Neural cell (in vitro differentiated cells): ENCODE results near the gene ITK. TPM values are rescaled to one million over a fixed set of nuclear protein-coding genes. Genes with fewer than 3 reads are reported as not detected.

Source experiments
- H2AFZ ChIP-seq: fragments of 200-600, 300-800 bp; sonication (generic), shearing (Covaris generic); 2 replicates; pipeline ENCODE4 v1.6.0; 2014; ENCODE audit warnings: low read depth, mild to moderate bottlenecking, antibody characterized with exemption, low read length, moderate library complexity
- H3F3A ChIP-seq: fragments of 200-600 bp; shearing (Covaris generic); 2 replicates; pipeline ENCODE4 v1.6.1; 2016; ENCODE audit warnings: mild to moderate bottlenecking, moderate library complexity, mixed read lengths, antibody characterized with exemption, low read length; ENCODE audit not compliant: insufficient read depth, poor library complexity, severe bottlenecking
- H3K27ac ChIP-seq: fragments of 200-600, 300-800 bp; sonication (generic), shearing (Covaris generic); 2 replicates; pipeline ENCODE4 v1.5.1; 2014; ENCODE audit warnings: mild to moderate bottlenecking, low read length, moderate library complexity
- H3K27me3 ChIP-seq: fragments of 300-800, 200-600 bp; sonication (generic), shearing (Covaris generic); 2 replicates; pipeline ENCODE4 v1.6.0; 2014; ENCODE audit warnings: mild to moderate bottlenecking, low read depth, low read length, moderate library complexity; ENCODE audit not compliant: insufficient read depth
- H3K36me3 ChIP-seq: fragments of 300-800, 200-600 bp; sonication (generic), shearing (Covaris generic); 2 replicates; pipeline ENCODE4 v1.5.1; 2014; ENCODE audit warnings: mild to moderate bottlenecking, antibody characterized with exemption, low read length, moderate library complexity; ENCODE audit not compliant: insufficient read depth
- H3K4me2 ChIP-seq: fragments of 300-800, 200-600 bp; sonication (generic), shearing (Covaris generic); 2 replicates; pipeline ENCODE4 v1.6.0; 2014; ENCODE audit warnings: mild to moderate bottlenecking, low read length
- H3K4me3 ChIP-seq: fragments of 300-800, 200-600 bp; sonication (generic), shearing (Covaris generic); 2 replicates; pipeline ENCODE4 v1.5.1; 2014; ENCODE audit warnings: mild to moderate bottlenecking, low read length, moderate library complexity
- H3K79me2 ChIP-seq: fragments of 200-600 bp; shearing (Covaris generic); replicated peaks from 2 replicates; pipeline ENCODE4 v1.6.0; 2014; ENCODE audit warnings: mild to moderate bottlenecking, low read length, moderate library complexity; ENCODE audit not compliant: insufficient read depth
- H3K9ac ChIP-seq: fragments of 300-800, 200-600 bp; sonication (generic), shearing (Covaris generic); 2 replicates; pipeline ENCODE4 v1.6.1; 2016; ENCODE audit warnings: mild to moderate bottlenecking, low read length, mixed read lengths
- H3K9me2 ChIP-seq: fragments of 200-600 bp; shearing (Covaris generic); 2 replicates; pipeline ENCODE4 v1.6.1; 2016; ENCODE audit warnings: mild to moderate bottlenecking, low read length, mixed read lengths; ENCODE audit not compliant: insufficient read depth
- H3K9me3 ChIP-seq: fragments of 200-600, 300-800 bp; sonication (generic), shearing (Covaris generic); 2 replicates; pipeline ENCODE4 v1.6.1; 2016; ENCODE audit warnings: mild to moderate bottlenecking, mixed run types, low read length, moderate library complexity, mixed read lengths
- H4K20me1 ChIP-seq: fragments of 200-600 bp; shearing (Covaris generic); 2 replicates; pipeline ENCODE4 v1.6.1; 2016; ENCODE audit warnings: mild to moderate bottlenecking, mixed run types; ENCODE audit not compliant: insufficient read depth
- EP300 ChIP-seq: fragments of 450-650 bp; conservative IDR thresholded peaks from 2 replicates; pipeline ENCODE4 v1.6.1; 2014; ENCODE audit warnings: antibody characterized with exemption, mild to moderate bottlenecking, moderate library complexity; ENCODE audit not compliant: poor library complexity, severe bottlenecking
- EZH2 ChIP-seq: fragments of 200-600, 300-800 bp; shearing (Covaris generic), sonication (generic); IDR thresholded peaks from 2 replicates; pipeline ENCODE4 v1.6.1; 2014; ENCODE audit warnings: antibody characterized with exemption, low read length, borderline replicate concordance, mild to moderate bottlenecking; ENCODE audit not compliant: insufficient read depth, poor library complexity, severe bottlenecking
- MXI1 ChIP-seq: fragments of 450-650 bp; conservative IDR thresholded peaks from 2 replicates; pipeline ENCODE4 v1.6.1; 2014; ENCODE audit warnings: antibody characterized with exemption, mild to moderate bottlenecking; ENCODE audit not compliant: poor library complexity, severe bottlenecking
- POLR2AphosphoS5 ChIP-seq: IDR thresholded peaks from 2 replicates; pipeline ENCODE4 v1.6.1; 2012
- RAD21 ChIP-seq: fragments of 450-650 bp; conservative IDR thresholded peaks from 2 replicates; pipeline ENCODE4 v1.6.1; 2014; ENCODE audit warnings: antibody characterized with exemption, mild to moderate bottlenecking, moderate library complexity
- SMC3 ChIP-seq: fragments of 450-650 bp; conservative IDR thresholded peaks from 2 replicates; pipeline ENCODE4 v1.6.1; 2014; ENCODE audit warnings: antibody characterized with exemption, mild to moderate bottlenecking, moderate library complexity; ENCODE audit not compliant: poor library complexity
- TAF1 ChIP-seq: IDR thresholded peaks from 2 replicates; pipeline ENCODE4 v1.6.1; 2012; ENCODE audit warnings: low read depth
- polyA plus RNA-seq: library from polyadenylated mRNA; depleted of rRNA; stranded (reverse); fragments of >200 nt; gene quantifications from 2 replicates; pipeline ENCODE4 v1.2.3, GENCODE V29; 2014
- TF ChIP-seq, protein P1 (sequence below): fragments of 450-650 bp; IDR thresholded peaks from 2 replicates; pipeline ENCODE4 v1.5.1; 2014; ENCODE audit warnings: antibody characterized with exemption, mild to moderate bottlenecking, moderate library complexity; ENCODE audit not compliant: poor library complexity, severe bottlenecking
- TF ChIP-seq, protein P2 (sequence below): IDR thresholded peaks from 2 replicates; pipeline ENCODE4 v1.6.1; 2012; ENCODE audit warnings: borderline replicate concordance

Gene ITK
- polyA plus RNA-seq, 1 donor from 2014 or later, result not detected

DNA sequence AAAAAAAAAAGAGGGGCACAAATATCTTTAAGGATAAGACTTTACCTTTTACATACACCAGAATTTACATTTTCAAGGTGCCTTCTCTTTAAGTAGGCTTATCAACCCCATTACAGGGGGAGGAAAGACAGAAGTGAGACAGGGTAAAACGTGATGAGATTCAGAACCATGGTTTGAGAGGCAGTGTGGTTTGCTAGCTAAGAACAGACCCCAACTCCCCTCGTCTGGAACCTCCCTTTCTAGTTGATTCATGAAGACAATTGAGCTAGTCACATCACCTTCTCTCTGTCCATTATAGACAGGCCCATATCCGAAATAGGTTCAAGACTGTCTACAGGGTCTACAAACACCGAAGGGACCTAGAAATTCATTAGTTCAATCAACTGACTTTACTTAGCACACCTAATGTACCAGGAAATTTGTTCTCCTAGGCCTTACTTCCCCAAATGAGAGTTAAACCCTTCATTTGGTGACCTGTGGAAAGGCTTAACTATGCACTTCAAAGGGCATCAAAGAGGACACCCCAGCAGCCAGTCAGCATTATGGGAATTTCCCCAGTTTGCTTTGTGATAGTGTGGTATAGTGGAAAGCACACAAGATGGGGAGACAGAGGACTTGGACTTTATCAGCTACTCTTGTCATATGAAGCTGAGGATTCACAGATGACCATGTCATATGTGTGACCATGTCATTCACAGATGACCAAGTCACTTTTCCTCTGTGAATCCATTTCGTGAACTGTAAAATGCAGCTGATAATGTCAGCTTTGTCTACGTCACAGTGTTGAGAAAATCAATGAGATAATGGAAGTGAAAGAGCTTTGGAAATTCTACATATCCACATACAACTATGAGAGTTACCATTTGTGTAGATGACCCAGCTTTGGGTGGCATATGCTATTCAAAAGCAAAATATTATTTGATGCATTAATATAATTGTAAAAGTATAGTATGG lies 45.1 kb downstream of the ITK start:
- no peaks in the 10 kb centered on the region for H3K9me2 ChIP-seq
- no peaks in the 10 kb centered on the region for H3K79me2 ChIP-seq
- H3K27me3 ChIP-seq, result no peaks in the 10 kb centered on the region
- no peak overlapping the region for H3K9ac ChIP-seq
- H3F3A ChIP-seq, result no peaks in the 10 kb centered on the region
- no peak overlapping the region for H2AFZ ChIP-seq
- H4K20me1 ChIP-seq, result no peaks in the 10 kb centered on the region
- no peak for TF ChIP-seq SMC3
- no peak for TF ChIP-seq TAF1
- TF ChIP-seq EZH2, result no peak
- TF ChIP-seq RAD21, result no peak
- TF ChIP-seq, protein P1, sequence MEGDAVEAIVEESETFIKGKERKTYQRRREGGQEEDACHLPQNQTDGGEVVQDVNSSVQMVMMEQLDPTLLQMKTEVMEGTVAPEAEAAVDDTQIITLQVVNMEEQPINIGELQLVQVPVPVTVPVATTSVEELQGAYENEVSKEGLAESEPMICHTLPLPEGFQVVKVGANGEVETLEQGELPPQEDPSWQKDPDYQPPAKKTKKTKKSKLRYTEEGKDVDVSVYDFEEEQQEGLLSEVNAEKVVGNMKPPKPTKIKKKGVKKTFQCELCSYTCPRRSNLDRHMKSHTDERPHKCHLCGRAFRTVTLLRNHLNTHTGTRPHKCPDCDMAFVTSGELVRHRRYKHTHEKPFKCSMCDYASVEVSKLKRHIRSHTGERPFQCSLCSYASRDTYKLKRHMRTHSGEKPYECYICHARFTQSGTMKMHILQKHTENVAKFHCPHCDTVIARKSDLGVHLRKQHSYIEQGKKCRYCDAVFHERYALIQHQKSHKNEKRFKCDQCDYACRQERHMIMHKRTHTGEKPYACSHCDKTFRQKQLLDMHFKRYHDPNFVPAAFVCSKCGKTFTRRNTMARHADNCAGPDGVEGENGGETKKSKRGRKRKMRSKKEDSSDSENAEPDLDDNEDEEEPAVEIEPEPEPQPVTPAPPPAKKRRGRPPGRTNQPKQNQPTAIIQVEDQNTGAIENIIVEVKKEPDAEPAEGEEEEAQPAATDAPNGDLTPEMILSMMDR, result no peak
- no peak for TF ChIP-seq POLR2AphosphoS5
- no peak for TF ChIP-seq MXI1
- no peak for TF ChIP-seq EP300
- TF ChIP-seq, protein P2, sequence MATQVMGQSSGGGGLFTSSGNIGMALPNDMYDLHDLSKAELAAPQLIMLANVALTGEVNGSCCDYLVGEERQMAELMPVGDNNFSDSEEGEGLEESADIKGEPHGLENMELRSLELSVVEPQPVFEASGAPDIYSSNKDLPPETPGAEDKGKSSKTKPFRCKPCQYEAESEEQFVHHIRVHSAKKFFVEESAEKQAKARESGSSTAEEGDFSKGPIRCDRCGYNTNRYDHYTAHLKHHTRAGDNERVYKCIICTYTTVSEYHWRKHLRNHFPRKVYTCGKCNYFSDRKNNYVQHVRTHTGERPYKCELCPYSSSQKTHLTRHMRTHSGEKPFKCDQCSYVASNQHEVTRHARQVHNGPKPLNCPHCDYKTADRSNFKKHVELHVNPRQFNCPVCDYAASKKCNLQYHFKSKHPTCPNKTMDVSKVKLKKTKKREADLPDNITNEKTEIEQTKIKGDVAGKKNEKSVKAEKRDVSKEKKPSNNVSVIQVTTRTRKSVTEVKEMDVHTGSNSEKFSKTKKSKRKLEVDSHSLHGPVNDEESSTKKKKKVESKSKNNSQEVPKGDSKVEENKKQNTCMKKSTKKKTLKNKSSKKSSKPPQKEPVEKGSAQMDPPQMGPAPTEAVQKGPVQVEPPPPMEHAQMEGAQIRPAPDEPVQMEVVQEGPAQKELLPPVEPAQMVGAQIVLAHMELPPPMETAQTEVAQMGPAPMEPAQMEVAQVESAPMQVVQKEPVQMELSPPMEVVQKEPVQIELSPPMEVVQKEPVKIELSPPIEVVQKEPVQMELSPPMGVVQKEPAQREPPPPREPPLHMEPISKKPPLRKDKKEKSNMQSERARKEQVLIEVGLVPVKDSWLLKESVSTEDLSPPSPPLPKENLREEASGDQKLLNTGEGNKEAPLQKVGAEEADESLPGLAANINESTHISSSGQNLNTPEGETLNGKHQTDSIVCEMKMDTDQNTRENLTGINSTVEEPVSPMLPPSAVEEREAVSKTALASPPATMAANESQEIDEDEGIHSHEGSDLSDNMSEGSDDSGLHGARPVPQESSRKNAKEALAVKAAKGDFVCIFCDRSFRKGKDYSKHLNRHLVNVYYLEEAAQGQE, result no peak
- H3K36me3 ChIP-seq, result no peaks in the 10 kb centered on the region
- H3K4me2 ChIP-seq, result no peak overlapping the region
- H3K9me3 ChIP-seq, result no peaks in the 10 kb centered on the region
- no peak overlapping the region for H3K4me3 ChIP-seq
- H3K27ac ChIP-seq, result no peak overlapping the region

DNA sequence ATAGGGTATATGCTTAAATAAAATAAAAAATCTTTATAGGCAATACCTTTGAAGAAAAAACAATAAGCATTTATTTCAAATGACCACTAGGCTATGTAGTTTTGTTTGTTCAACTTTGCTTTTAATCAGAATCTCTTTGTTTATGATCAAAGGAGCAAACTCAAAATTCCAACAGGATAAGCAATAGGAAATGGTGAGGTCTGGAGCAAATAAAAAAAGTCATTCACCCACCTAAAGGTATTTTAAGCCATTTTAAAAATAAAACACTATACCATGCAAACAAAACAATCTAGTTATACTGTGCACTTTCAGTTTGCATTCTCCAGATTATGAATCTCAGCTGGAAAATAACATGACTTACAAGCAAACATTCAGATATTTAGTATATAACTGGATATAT lies 50.0 kb downstream of the ITK start:
- no peaks in the 10 kb centered on the region for H3K27me3 ChIP-seq
- H3K9me3 ChIP-seq, result no peaks in the 10 kb centered on the region
- no peaks in the 10 kb centered on the region for H3K79me2 ChIP-seq
- no peaks in the 10 kb centered on the region for H3F3A ChIP-seq
- no peak overlapping the region for H3K27ac ChIP-seq
- H3K36me3 ChIP-seq, result no peaks in the 10 kb centered on the region
- no peaks in the 10 kb centered on the region for H4K20me1 ChIP-seq
- no peak overlapping the region for H3K4me2 ChIP-seq
- no peak overlapping the region for H3K4me3 ChIP-seq
- no peak overlapping the region for H2AFZ ChIP-seq
- no peak overlapping the region for H3K9ac ChIP-seq
- TF ChIP-seq POLR2AphosphoS5 (no peak), EZH2 (no peak), MXI1 (no peak), EP300 (no peak), TAF1 (no peak), RAD21 (no peak), SMC3 (no peak)
- TF ChIP-seq, protein P2, result no peak
- TF ChIP-seq, protein P1, result no peak
- H3K9me2 ChIP-seq, result no peaks in the 10 kb centered on the region
